SU-DHL-6 (cell line): Measurements from ENCODE around the gene GLYR1.

Experiments used
- H2AFZ ChIP-seq: fragments of 200-600 bp; sonication (generic); 2 replicates; pipeline ENCODE4 v1.6.1; 2014; ENCODE audit warnings: low read depth, mild to moderate bottlenecking, moderate library complexity, mixed read lengths, antibody characterized with exemption, low read length; ENCODE audit not compliant: severe bottlenecking
- H3F3A ChIP-seq: fragments of 200-600 bp; shearing (Covaris generic); 2 replicates; pipeline ENCODE4 v1.6.0; 2016; ENCODE audit warnings: antibody characterized with exemption, mild to moderate bottlenecking; ENCODE audit not compliant: insufficient read depth
- H3K27ac ChIP-seq: fragments of 200-600 bp; sonication (generic); 2 replicates; pipeline ENCODE4 v1.5.1; 2016; ENCODE audit warnings: low read depth, mild to moderate bottlenecking, low read length, moderate library complexity, mixed read lengths
- H3K27me3 ChIP-seq: fragments of 200-600 bp; sonication (generic), shearing (Covaris generic); 2 replicates; pipeline ENCODE4 v1.6.0; 2014; ENCODE audit warnings: mild to moderate bottlenecking, low read length
- H3K36me3 ChIP-seq: fragments of 200-600 bp; sonication (generic); 2 replicates; pipeline ENCODE4 v1.6.1; 2014; ENCODE audit warnings: mild to moderate bottlenecking, low read length, mixed read lengths
- H3K4me2 ChIP-seq: fragments of 300-600, 200-600 bp; shearing (Covaris generic), sonication (generic); 2 replicates; pipeline ENCODE4 v1.6.0; 2014; ENCODE audit warnings: low read length, low read depth, mild to moderate bottlenecking; ENCODE audit not compliant: poor library complexity, severe bottlenecking
- H3K4me3 ChIP-seq: fragments of 200-600 bp; sonication (generic); 2 replicates; pipeline ENCODE4 v1.5.1; 2014; ENCODE audit warnings: antibody characterized with exemption, low read length, mild to moderate bottlenecking, mixed read lengths; ENCODE audit not compliant: insufficient read depth, poor library complexity, severe bottlenecking
- H3K79me2 ChIP-seq: fragments of 200-600 bp; sonication (generic); 2 replicates; pipeline ENCODE4 v1.6.1; 2014; ENCODE audit warnings: mild to moderate bottlenecking, low read length, moderate library complexity; ENCODE audit not compliant: insufficient read depth
- H3K9ac ChIP-seq: fragments of 200-600 bp; sonication (generic); 2 replicates; pipeline ENCODE4 v1.7.0; 2014; ENCODE audit warnings: mild to moderate bottlenecking, low read length
- H3K9me2 ChIP-seq: fragments of 200-600 bp; sonication (generic); replicated peaks from 2 replicates; pipeline ENCODE4 v1.6.1; 2014; ENCODE audit warnings: low read length; ENCODE audit not compliant: insufficient read depth
- H3K9me3 ChIP-seq: fragments of 200-600 bp; sonication (generic); 2 replicates; pipeline ENCODE4 v1.6.1; 2014; ENCODE audit warnings: low read length, mixed read lengths; ENCODE audit not compliant: insufficient read depth
- H4K20me1 ChIP-seq: fragments of 200-600 bp; sonication (generic); 2 replicates; pipeline ENCODE4 v1.6.1; 2014; ENCODE audit warnings: low read depth, mild to moderate bottlenecking, antibody characterized with exemption, low read length, moderate library complexity, mixed read lengths
- EZH2phosphoT487 ChIP-seq: fragments of 200-600 bp; sonication (generic), shearing (Covaris generic); conservative IDR thresholded peaks from 2 replicates; pipeline ENCODE4 v1.6.1; 2018; ENCODE audit warnings: mild to moderate bottlenecking, antibody characterized with exemption, low read length, moderate library complexity, mixed read lengths
- TF ChIP-seq, protein P1 (sequence below): fragments of 200-600 bp; sonication (generic); IDR thresholded peaks from one replicate; pipeline ENCODE4 v1.5.1; 2017; ENCODE audit warnings: antibody characterized with exemption, mild to moderate bottlenecking, low read length, moderate library complexity; ENCODE audit not compliant: insufficient read depth, poor library complexity, severe bottlenecking

GLYR1 gene

DNA sequence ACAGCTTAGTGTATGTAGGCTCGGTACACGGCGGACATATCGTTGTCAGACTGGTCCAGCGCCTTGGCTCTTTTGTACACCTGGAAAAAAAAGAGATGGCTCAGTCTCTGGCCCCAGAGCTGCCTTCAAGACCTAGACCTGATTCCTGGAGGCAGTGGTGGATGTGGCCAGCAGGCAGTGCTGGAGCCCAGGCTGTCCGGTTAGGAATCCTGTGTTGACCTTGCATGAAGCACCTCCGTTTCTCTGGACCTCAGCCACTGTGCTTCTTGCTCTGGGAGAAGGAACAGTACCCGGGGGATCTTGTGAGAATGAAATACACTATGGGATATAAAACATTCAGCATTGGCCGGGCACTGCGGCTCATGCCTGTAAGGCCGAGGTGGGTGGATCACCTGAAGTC is 41.9 kb downstream of the GLYR1 start:
- Histone ChIP-seq H2AFZ (no peak overlapping the region), H3K27ac (no peak overlapping the region), H3K9ac (no peak overlapping the region), H3F3A (peaks cover 8% of the 10 kb centered on the region), H3K79me2 (no peaks in the 10 kb centered on the region), H3K9me2 (no peaks in the 10 kb centered on the region), H3K36me3 (peaks cover 4% of the 10 kb centered on the region; the same call in 1 of the 2 replicates), H4K20me1 (no peaks in the 10 kb centered on the region), H3K27me3 (no peaks in the 10 kb centered on the region), H3K4me2 (no peak overlapping the region), H3K4me3 (no peak overlapping the region), H3K9me3 (no peaks in the 10 kb centered on the region)
- TF ChIP-seq, protein P1, sequence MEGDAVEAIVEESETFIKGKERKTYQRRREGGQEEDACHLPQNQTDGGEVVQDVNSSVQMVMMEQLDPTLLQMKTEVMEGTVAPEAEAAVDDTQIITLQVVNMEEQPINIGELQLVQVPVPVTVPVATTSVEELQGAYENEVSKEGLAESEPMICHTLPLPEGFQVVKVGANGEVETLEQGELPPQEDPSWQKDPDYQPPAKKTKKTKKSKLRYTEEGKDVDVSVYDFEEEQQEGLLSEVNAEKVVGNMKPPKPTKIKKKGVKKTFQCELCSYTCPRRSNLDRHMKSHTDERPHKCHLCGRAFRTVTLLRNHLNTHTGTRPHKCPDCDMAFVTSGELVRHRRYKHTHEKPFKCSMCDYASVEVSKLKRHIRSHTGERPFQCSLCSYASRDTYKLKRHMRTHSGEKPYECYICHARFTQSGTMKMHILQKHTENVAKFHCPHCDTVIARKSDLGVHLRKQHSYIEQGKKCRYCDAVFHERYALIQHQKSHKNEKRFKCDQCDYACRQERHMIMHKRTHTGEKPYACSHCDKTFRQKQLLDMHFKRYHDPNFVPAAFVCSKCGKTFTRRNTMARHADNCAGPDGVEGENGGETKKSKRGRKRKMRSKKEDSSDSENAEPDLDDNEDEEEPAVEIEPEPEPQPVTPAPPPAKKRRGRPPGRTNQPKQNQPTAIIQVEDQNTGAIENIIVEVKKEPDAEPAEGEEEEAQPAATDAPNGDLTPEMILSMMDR = no peak
- TF ChIP-seq EZH2phosphoT487 = no peak

DNA sequence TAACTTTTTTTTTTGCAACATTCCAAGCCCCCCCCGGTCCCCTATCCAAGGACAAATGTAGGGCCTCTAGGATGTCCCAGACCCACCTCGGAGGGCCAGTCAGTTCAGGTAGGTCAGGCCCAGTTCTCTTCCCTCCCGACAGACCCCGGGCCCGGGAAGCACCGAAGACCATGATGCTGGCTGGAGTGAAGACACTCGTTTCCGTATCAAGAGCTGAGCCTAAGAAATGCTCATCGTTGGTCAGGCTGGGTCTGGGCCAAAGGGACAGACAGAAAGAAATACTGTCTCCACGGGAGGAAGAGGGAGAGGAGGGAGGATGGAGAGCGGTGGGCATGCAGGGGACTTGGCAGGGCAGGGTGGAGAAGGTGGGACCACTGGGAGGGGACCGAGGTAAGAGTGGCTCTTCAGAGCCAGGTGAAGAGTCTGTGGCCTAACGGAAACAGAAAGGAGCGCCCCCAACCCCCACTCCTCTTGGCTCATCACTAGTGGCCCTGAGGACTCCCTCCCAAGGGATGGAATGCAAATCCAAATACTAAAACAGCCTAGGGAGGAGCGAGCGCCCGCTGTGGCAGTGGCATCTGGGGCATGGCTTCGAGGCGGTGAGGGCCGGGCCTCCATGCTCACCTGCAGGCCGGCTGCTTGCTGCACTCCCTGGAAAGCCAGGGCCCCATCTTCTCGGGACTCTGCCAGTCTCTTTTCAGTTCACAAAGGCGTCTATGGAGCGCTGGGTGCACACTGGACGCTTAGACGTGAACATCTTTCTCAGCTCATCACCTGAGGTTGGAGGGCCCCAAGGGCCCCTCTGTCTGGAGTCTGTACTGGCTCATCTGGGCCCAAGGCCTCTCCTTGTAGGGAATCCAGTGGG is 43.0 kb downstream of the GLYR1 start:
- Histone ChIP-seq H3K4me2 (no peak overlapping the region), H3K9me2 (no peaks in the 10 kb centered on the region), H3K36me3 (no peaks in the 10 kb centered on the region; the same call in 1 of the 2 replicates), H4K20me1 (no peaks in the 10 kb centered on the region), H3K9ac (no peak overlapping the region), H3K27ac (no peak overlapping the region), H3K4me3 (no peak overlapping the region), H3K79me2 (no peaks in the 10 kb centered on the region), H3K9me3 (no peaks in the 10 kb centered on the region), H3F3A (peaks cover 8% of the 10 kb centered on the region), H3K27me3 (no peaks in the 10 kb centered on the region), H2AFZ (no peak overlapping the region)
- TF ChIP-seq, protein P1 = no peak
- TF ChIP-seq EZH2phosphoT487 = no peak

DNA sequence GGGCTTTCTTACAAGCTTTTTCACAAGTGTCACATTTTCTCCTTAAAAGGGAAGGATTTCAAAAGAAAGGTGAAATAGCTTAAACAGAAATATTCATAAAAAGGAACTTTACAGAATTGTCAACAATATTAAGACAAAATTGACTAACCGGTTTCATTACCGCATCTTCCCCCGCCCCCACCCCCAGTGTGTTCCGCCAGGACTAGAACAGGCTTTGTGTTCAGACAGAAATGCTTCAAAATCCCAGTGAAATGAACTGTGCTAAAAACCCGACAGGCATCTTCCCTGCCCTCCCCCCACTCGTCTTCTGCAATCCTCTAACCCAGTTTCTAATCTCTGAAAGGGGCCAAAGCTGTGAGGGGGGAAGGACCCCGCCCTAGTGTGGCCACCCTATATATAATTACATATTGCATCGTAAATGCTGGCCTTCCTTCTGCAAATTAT is 43.7 kb downstream of the GLYR1 start:
- Histone ChIP-seq H3K9ac (peak overlapping the region; percentile 66), H3K79me2 (no peaks in the 10 kb centered on the region), H4K20me1 (no peaks in the 10 kb centered on the region), H3K9me2 (no peaks in the 10 kb centered on the region), H3K27me3 (no peaks in the 10 kb centered on the region), H3K4me2 (peak overlapping the region; percentile 92), H3K9me3 (no peaks in the 10 kb centered on the region), H3K27ac (peak overlapping the region; percentile 77), H3K36me3 (no peaks in the 10 kb centered on the region), H2AFZ (no peak overlapping the region), H3K4me3 (peak overlapping the region; percentile 96), H3F3A (peaks cover 8% of the 10 kb centered on the region)
- TF ChIP-seq, protein P1 = no peak
- TF ChIP-seq EZH2phosphoT487 = no peak
